Measurements from ENCODE around the gene HCRT. TPM values are rescaled to one million over a fixed set of nuclear protein-coding genes. Genes with fewer than 3 reads are reported as not detected.
"Not testable (repeated sequence)": the region's sequence is repeated elsewhere in the genome, so short reads cannot be mapped to it uniquely, and the experiment has no call there.

HCRT gene
- total RNA-seq, 1 donor from 2014 or later, result not detected

- H3K27ac Mint-ChIP-seq, result no peak overlapping the region
- no peak overlapping the region for H3K4me2 ChIP-seq
- H3K36me3 Mint-ChIP-seq, result no peaks in the 10 kb centered on the region
- H3K4me3 ChIP-seq, result no peak overlapping the region
- peaks cover 15% of the 10 kb centered on the region for H3F3A ChIP-seq (ENCODE audit: low read depth)
- H3K9me3 Mint-ChIP-seq, result no peaks in the 10 kb centered on the region
- no peak overlapping the region for H3K4me3 Mint-ChIP-seq
- H3K27me3 ChIP-seq, result peaks cover 13% of the 10 kb centered on the region
- peaks cover 28% of the 10 kb centered on the region for H3K4me1 Mint-ChIP-seq
- TF ChIP-seq EZH2 (IDR thresholded peaks at IDR 0.05), result no peak
- TF ChIP-seq CTCF (IDR thresholded peaks at IDR 0.05), result no peak
- TF ChIP-seq EZH2phosphoT487 (IDR thresholded peaks at IDR 0.05), result no peak
- H3K36me3 ChIP-seq, result no peaks in the 10 kb centered on the region
- H3K4me1 ChIP-seq, result peaks cover 23% of the 10 kb centered on the region
- no peak overlapping the region for H3K9ac ChIP-seq
- peaks cover 11% of the 10 kb centered on the region for H3K27me3 Mint-ChIP-seq (ENCODE audit: insufficient read depth, low read depth)
- peaks cover 16% of the 10 kb centered on the region for H4K20me1 ChIP-seq (ENCODE audit: low read depth)
- H2AFZ ChIP-seq (replicated peaks), result no peak overlapping the region
- no peaks in the 10 kb centered on the region for H3K9me3 ChIP-seq (ENCODE audit: low read depth)
- H3K79me2 ChIP-seq (ENCODE audit: low read depth), result no peaks in the 10 kb centered on the region
- H3K27ac ChIP-seq, result no peak overlapping the region
- DNase-seq (ENCODE audit: low spot score), result no peak
These were observed 4.4 kb upstream of the HCRT start for GRCh38 chr17:42189651-42189965.

- H3K27me3 Mint-ChIP-seq (ENCODE audit: insufficient read depth, low read depth), result peaks cover 11% of the 10 kb centered on the region
These were observed 3.7 kb upstream of the HCRT start for GRCh38 chr17:42188749-42189650.

GRCh38 chr17:42187833-42188232 lies 2.6 kb upstream of the HCRT start:
- H3K4me1 ChIP-seq, result peaks cover 20% of the 10 kb centered on the region
- no peak overlapping the region for H3K4me3 ChIP-seq
- no peaks in the 10 kb centered on the region for H3K79me2 ChIP-seq (ENCODE audit: low read depth)
- peaks cover 16% of the 10 kb centered on the region for H4K20me1 ChIP-seq (ENCODE audit: low read depth)
- no peaks in the 10 kb centered on the region for H3K9me3 ChIP-seq (ENCODE audit: low read depth)
- no peak overlapping the region for H3K27ac ChIP-seq
- H3K27ac Mint-ChIP-seq, result peak overlapping the region; percentile 83
- H3F3A ChIP-seq (ENCODE audit: low read depth), result peaks cover 30% of the 10 kb centered on the region
- H2AFZ ChIP-seq (replicated peaks), result no peak overlapping the region
- no peaks in the 10 kb centered on the region for H3K36me3 ChIP-seq
- peaks cover 17% of the 10 kb centered on the region for H3K27me3 Mint-ChIP-seq (ENCODE audit: insufficient read depth, low read depth)
- no peak overlapping the region for H3K4me3 Mint-ChIP-seq
- DNase-seq (ENCODE audit: low spot score), result no peak
- no peaks in the 10 kb centered on the region for H3K9me3 Mint-ChIP-seq
- no peak overlapping the region for H3K4me2 ChIP-seq
- H3K4me1 Mint-ChIP-seq, result peaks cover 24% of the 10 kb centered on the region
- peaks cover 31% of the 10 kb centered on the region for H3K27me3 ChIP-seq
- no peak overlapping the region for H3K9ac ChIP-seq
- TF ChIP-seq EZH2phosphoT487 (IDR thresholded peaks at IDR 0.05) (no peak), EZH2 (IDR thresholded peaks at IDR 0.05) (no peak), CTCF (IDR thresholded peaks at IDR 0.05) (no peak)
- no peaks in the 10 kb centered on the region for H3K36me3 Mint-ChIP-seq

More at GRCh38 chr17:42188749-42189650, 3.7 kb upstream of the HCRT start:
- Histone ChIP-seq H3K4me2 (no peak overlapping the region), H2AFZ (replicated peaks) (no peak overlapping the region), H3K9ac (no peak overlapping the region), H3F3A (ENCODE audit: low read depth) (peaks cover 18% of the 10 kb centered on the region), H3K36me3 (no peaks in the 10 kb centered on the region), H3K9me3 (ENCODE audit: low read depth) (no peaks in the 10 kb centered on the region), H3K27ac (no peak overlapping the region), H3K79me2 (ENCODE audit: low read depth) (no peaks in the 10 kb centered on the region), H3K4me1 (peaks cover 22% of the 10 kb centered on the region), H4K20me1 (ENCODE audit: low read depth) (peaks cover 16% of the 10 kb centered on the region), H3K4me3 (no peak overlapping the region), H3K27me3 (peaks cover 19% of the 10 kb centered on the region)
- Mint-ChIP-seq H3K4me3 (no peak overlapping the region), H3K36me3 (no peaks in the 10 kb centered on the region), H3K27ac (no peak overlapping the region), H3K9me3 (no peaks in the 10 kb centered on the region), H3K4me1 (peaks cover 25% of the 10 kb centered on the region)
- no peak for TF ChIP-seq CTCF (IDR thresholded peaks at IDR 0.05)
- TF ChIP-seq EZH2phosphoT487 (IDR thresholded peaks at IDR 0.05), result no peak
- no peak for TF ChIP-seq EZH2 (IDR thresholded peaks at IDR 0.05)
- no peak for DNase-seq (ENCODE audit: low spot score)

- not testable (repeated sequence) for H3K9me3 Mint-ChIP-seq; H3K36me3 ChIP-seq; DNase-seq (ENCODE audit: low spot score); H3K9ac ChIP-seq; H3K27ac Mint-ChIP-seq; H3K36me3 Mint-ChIP-seq; H3K4me3 ChIP-seq; H2AFZ ChIP-seq (replicated peaks); H3K9me3 ChIP-seq (ENCODE audit: low read depth); H3K79me2 ChIP-seq (ENCODE audit: low read depth); H3K27ac ChIP-seq
- Histone ChIP-seq H3K27me3 (peaks cover 47% of the 10 kb centered on the region), H4K20me1 (ENCODE audit: low read depth) (peaks cover 16% of the 10 kb centered on the region), H3K4me1 (peaks cover 20% of the 10 kb centered on the region), H3K4me2 (peak overlapping the region; percentile 44), H3F3A (ENCODE audit: low read depth) (peaks cover 30% of the 10 kb centered on the region)
- Mint-ChIP-seq H3K4me1 (peaks cover 28% of the 10 kb centered on the region), H3K4me3 (peak overlapping the region; percentile 27), H3K27me3 (ENCODE audit: insufficient read depth, low read depth) (peaks cover 33% of the 10 kb centered on the region)
These were observed 939 bp upstream of the HCRT start for GRCh38 chr17:42186191-42186590.

All from neural progenitor cell (in vitro differentiated cells).